ENCODE data around the gene PTPRG. TPM values are rescaled to one million over a fixed set of nuclear protein-coding genes. Genes with fewer than 3 reads are reported as not detected.

PTPRG gene
- total RNA-seq, 1 donor from 2014 or later: 34.1 TPM

- intact Hi-C loops (cut with DNase I): no loop called here
- DNase-seq (ENCODE audit: missing footprints) (no peak), ATAC-seq (no peak)
Observed at GRCh38 chr3:62094461-62094860, 533.1 kb downstream of the PTPRG start.

- DNase-seq (ENCODE audit: missing footprints) (no peak), ATAC-seq (no peak)
- intact Hi-C loops (cut with DNase I): loop anchor here (5.0 kb wide), 1 partner anchor 62 kb away; no protein-coding TSS in a partner anchor
Observed at GRCh38 chr3:62095080-62095479, 533.7 kb downstream of the PTPRG start.

- ATAC-seq: no peak
- DNase-seq (ENCODE audit: missing footprints): no peak
- intact Hi-C loops (cut with DNase I): loop anchor here (2.0 to 5.0 kb wide), 2 partner anchors 62 to 169 kb away; no protein-coding TSS in a partner anchor
Observed at GRCh38 chr3:62095756-62096155, 534.4 kb downstream of the PTPRG start.

- ATAC-seq: no peak
- no peak for DNase-seq (ENCODE audit: missing footprints)
- intact Hi-C loops (cut with DNase I): loop anchor here (2.0 to 5.0 kb wide), 2 partner anchors 61 to 170 kb away; no protein-coding TSS in a partner anchor
Observed at GRCh38 chr3:62096521-62096920, 535.1 kb downstream of the PTPRG start.

- intact Hi-C loops (cut with DNase I): loop anchor here (2.0 to 5.0 kb wide), 2 partner anchors 60 to 170 kb away; no protein-coding TSS in a partner anchor
Observed at GRCh38 chr3:62097121-62097520, 535.8 kb downstream of the PTPRG start.

GRCh38 chr3:62098646-62099365 is 537.4 kb downstream of the PTPRG start:
- DNase-seq (ENCODE audit: missing footprints) (no peak), ATAC-seq (no peak)
- intact Hi-C loops (cut with DNase I): loop anchor here (5.0 kb wide), 1 partner anchor 58 kb away; no protein-coding TSS in a partner anchor

More at GRCh38 chr3:62097121-62097520, 535.8 kb downstream of the PTPRG start:
- DNase-seq (ENCODE audit: missing footprints) (no peak), ATAC-seq (peak; percentile 85)

- no peak for DNase-seq (ENCODE audit: missing footprints)
- ATAC-seq: no peak
- intact Hi-C loops (cut with DNase I): no loop called here
Observed at GRCh38 chr3:62100282-62100989, 539.1 kb downstream of the PTPRG start.

GRCh38 chr3:62101488-62101887 is 540.1 kb downstream of the PTPRG start:
- ATAC-seq (peak; percentile 79), DNase-seq (ENCODE audit: missing footprints) (no peak)
- intact Hi-C loops (cut with DNase I): no loop called here

- DNase-seq (ENCODE audit: missing footprints) (no peak), ATAC-seq (no peak)
- intact Hi-C loops (cut with DNase I): no loop called here
Observed at GRCh38 chr3:62103531-62103930, 542.2 kb downstream of the PTPRG start.

- peak; percentile 82 for ATAC-seq
- no peak for DNase-seq (ENCODE audit: missing footprints)
- intact Hi-C loops (cut with DNase I): no loop called here
Observed at GRCh38 chr3:62109534-62109933, 548.2 kb downstream of the PTPRG start.

- no peak for ATAC-seq
- intact Hi-C loops (cut with DNase I): no loop called here
- DNase-seq (ENCODE audit: missing footprints): no peak
Observed at GRCh38 chr3:62110443-62111225, 549.3 kb downstream of the PTPRG start.

- ATAC-seq (peak; percentile 42), DNase-seq (ENCODE audit: missing footprints) (no peak)
- intact Hi-C loops (cut with DNase I): no loop called here
Observed at GRCh38 chr3:62113092-62113491, 551.7 kb downstream of the PTPRG start.

GRCh38 chr3:62114763-62115162 is 553.4 kb downstream of the PTPRG start:
- no peak for ATAC-seq
- intact Hi-C loops (cut with DNase I): no loop called here
- no peak for DNase-seq (ENCODE audit: missing footprints)

GRCh38 chr3:62117903-62118548 is 556.7 kb downstream of the PTPRG start:
- intact Hi-C loops (cut with DNase I): no loop called here
- DNase-seq (ENCODE audit: missing footprints) (no peak), ATAC-seq (peak; percentile 73)

- intact Hi-C loops (cut with DNase I): no loop called here
- no peak for DNase-seq (ENCODE audit: missing footprints)
- ATAC-seq: peak; percentile 55
Observed at GRCh38 chr3:62119139-62119538, 557.8 kb downstream of the PTPRG start.

- peak; percentile 60 for ATAC-seq
- intact Hi-C loops (cut with DNase I): no loop called here
- DNase-seq (ENCODE audit: missing footprints): no peak
Observed at GRCh38 chr3:62122819-62123218, 561.4 kb downstream of the PTPRG start.

GRCh38 chr3:62125380-62125779 is 564.0 kb downstream of the PTPRG start:
- ATAC-seq: no peak
- intact Hi-C loops (cut with DNase I): no loop called here
- no peak for DNase-seq (ENCODE audit: missing footprints)

- no peak for DNase-seq (ENCODE audit: missing footprints)
- intact Hi-C loops (cut with DNase I): no loop called here
- ATAC-seq: no peak
Observed at GRCh38 chr3:62127116-62127515, 565.7 kb downstream of the PTPRG start.

GRCh38 chr3:62128051-62128450 is 566.7 kb downstream of the PTPRG start:
- no peak for ATAC-seq
- intact Hi-C loops (cut with DNase I): no loop called here
- DNase-seq (ENCODE audit: missing footprints): no peak

All from Right ventricle myocardium inferior (tissue), 1 donor.